ENCODE results near the gene COPS9.

COPS9 gene

DNA sequence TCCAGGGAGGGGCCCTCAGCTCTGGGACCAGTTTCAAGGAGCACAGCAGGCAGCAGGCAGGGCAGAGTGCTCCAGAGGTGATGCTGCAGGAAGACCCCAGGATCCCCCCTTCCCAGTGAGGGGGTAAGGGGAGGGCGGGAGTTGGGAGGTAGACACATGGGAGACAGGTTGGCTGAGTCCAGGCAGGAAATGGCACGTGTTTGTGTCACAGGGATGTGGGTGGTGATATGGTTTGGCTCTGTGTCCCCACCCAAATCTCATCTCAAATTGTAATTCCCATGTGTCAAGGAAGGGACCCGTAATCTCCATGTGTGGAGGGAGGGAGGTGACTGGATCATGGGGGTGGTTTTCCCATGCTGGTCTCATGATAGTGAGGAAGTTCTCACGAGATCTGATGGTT is 29.6 kb upstream of the COPS9 start:
- no peak for DNase-seq

DNA sequence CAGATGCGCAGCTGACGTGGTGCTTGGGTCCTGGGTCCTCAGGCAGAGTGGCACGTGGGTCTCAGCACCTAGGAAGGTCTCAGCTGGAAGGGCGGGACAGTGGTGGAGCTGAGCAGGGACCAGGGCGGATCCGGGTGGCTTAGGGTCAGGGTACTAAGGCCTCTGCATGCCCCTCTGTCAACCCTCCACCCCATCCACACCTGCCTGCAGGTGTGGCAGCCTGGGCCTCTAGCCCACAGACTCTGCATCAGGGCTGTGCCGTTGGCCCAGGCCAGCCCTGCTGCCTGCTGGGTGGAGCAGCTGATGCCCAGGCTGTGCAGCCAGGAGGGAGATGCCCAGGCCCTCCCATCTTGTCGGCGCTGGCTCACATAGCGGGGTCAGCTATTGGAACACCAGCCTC is 28.9 kb upstream of the COPS9 start:
- no peak for DNase-seq

DNA sequence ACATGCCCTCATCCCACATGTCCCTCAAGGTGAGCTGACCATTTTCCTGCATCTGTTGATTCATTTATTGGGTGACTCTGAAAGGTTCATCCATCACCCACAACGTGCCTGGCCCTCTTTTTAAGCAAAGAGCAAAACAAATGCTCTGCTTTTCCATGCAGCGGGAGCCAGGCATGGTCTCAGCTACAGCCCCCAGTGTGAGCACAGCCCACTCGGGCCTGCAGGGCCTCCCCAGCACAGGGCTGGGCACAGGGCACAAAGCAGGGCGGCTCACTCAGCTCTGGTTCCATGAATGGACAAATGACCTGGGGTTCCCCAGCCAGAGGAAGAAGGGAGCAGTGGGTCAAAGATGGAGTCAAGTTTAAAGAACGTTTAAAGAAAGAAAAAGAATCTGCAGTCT is 28.5 kb upstream of the COPS9 start:
- DNase-seq, result no peak

DNA sequence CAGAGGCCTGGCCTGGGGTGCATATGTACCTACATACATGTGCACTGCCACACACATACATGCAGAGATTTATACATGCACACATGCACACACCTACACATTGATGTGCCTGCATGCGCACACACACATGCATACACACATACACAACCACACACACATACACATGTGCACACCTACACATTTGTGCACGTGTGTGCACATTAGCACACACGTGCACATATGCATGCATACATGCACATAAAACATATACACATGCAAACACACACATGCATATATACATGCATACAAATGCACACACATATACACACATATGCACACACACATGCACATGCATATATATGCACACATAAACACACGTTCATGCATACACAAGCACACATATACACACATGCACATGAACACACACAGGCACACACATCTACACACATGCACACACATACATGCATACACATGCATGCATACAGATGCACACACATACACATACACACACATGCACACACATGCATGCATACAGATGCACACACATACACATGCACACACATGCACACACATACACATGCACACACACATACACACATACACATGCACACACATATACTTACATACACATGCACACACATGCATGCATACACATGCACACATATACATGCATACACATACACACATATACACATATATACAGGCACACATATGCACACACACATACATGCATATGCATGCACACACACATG is 27.9 kb upstream of the COPS9 start:
- no peak for DNase-seq

DNA sequence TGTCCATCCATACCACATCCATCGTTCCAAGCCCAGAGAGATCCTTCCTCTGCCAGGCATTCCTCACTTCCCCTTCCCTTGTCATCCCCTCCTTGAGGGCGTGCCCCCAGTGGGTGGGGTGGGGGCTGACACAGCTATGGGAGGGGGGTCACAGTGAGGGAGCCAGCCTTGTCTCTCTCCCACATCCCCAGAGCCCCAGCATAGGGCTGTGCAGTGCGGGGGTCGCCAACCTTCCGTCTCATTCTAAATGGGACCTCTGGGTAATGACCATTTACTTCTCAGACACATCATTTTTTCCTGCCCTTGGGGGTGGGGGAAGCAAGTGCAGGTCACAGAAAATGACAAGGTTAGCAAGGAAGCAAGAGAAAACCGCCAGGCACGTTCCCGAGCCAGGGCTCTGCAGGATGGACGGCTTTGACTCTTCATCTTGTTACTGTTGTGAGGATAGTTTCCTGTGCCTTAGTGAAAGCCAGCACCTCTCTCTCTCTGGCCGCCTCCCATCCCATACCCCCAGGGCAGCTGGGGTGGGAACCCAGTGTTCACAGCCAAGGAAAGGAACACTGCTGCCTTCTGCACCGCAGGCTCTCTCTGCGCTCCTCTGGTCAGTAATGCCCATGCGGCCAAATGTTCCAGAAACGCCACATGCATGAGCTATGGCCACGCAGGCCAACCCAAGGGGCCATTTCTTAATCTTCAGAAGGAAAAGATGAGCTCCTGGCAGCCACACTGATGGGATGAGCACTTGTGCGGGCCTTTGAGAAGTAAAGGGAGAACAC is 27.0 kb upstream of the COPS9 start:
- no peak for DNase-seq

DNA sequence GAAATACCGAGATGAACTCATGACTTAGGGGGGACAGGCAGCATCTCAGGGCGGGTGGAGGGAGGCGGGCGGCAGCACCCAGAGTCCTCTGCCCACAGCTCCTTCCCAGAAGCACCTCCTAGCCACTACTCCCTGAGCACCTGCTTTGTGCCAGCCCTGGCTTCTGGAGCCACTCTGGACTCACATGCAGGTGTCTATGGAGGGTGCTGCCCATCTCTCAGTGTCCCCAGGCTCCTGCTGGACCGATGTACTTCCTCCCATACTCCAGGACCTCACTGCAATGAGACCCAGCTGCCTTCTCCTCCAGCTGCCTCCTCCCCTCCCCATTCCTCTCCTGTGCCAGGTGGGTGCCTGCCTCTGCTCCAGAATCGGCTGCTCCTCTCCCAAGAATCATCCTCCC is 26.4 kb upstream of the COPS9 start:
- no peak for DNase-seq

GRCh38 chr2:240162032-240162431 is 25.9 kb upstream of the COPS9 start:
- DNase-seq, result no peak

GRCh38 chr2:240161087-240161750 is 25.1 kb upstream of the COPS9 start:
- no peak for DNase-seq

DNA sequence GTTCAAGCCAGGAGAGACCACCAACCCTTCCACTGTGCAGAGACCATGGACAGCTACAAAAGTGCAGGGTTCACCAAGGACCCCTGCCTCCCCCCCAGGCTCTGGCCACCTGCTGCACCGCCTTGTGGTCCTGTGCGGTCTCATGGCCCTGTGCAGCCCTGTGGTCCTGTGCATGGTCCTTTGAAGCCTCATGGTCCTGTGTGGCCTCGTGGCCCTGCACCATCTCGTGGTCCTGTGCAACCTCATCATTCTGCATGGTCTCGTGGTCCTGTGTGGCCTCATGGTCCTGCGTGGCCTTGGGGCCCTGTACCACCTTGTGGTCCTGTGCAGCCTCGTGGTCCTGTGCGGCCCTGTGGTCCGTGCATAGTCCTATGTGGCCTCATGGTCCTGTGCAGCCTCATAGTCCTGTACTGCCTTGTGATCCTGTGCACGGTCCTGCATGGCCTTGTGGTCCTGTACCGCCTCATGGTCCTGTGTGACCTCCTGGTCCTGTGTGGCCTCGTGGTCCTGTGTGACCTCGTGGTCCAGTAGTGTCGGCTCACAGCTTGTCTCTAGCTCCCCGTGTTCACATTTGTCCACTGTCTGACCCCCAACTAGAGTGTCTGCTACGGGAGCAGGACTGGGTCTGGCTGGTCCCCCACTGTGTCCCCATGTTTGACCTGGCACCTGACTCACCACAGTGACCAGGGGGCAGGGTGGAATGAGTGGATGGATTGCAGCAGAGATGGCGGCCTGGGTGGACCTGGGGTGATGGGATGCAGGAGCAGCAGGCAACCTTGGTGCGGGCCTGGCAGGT is 24.4 kb upstream of the COPS9 start:
- DNase-seq, result no peak

DNA sequence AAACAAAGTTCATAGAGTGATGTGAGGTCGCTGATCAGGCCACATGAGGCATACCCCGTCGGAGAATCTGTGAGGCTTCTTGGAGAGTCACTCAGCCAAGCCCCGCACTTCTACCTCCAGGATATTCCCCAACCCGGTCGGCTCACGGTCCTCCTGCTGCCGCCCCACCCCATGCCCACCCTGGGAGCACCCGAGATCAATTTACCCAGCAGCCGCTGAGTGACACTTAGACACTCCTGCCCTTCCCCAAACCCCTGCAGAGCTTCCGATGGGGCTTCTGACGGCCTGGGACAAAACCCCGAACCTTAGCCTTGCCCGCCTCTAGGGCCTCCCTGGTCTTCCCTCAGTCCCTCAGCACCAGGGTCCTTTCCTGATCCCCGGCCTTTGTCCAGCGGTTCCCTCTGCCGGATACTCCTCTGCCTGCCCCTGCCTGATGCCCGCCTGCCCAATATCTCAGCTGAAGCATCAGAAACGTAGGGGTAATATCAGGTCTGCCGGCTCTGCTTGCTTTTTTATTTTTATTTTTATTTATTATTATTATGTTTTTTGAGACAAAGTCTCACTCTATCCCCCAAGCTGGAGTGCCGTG is 23.2 kb upstream of the COPS9 start:
- DNase-seq, result no peak

GRCh38 chr2:240157147-240157470 is 21.0 kb upstream of the COPS9 start:
- no peak for DNase-seq

DNA sequence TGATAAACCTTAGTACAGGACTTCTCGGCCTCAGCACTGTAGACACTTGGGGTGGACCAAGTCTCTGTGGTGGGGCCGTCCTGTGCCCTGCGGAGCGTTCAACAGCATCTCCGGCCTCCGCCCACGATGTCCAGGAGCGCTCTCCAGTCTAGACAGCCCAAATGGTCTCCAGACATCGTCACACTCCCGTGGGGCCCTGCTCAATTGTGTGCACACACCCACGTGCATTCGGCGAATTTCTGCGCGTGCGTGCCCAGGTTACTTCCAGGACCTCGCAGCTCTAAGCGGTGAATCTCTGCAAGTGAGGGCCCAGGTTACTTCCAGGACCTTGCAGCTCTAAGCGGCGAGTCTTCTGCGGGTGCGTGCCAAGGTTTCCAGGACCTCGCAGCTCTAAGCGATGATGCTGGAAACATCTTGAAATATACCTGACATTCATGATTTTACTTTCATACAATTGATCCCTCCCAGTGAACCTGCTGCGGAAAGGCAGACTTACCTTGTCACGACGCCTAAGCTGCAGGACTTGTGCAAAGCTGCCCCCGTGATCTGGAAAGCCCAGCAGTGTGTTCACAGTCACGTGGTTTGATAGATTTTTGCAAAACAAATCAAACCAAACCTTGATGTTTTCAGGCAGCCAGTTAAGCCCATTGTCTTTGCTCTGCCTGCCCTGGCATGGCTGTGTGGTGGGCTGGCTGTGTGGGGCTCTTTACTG is 20.5 kb upstream of the COPS9 start:
- DNase-seq, result no peak

GRCh38 chr2:240155745-240156390 is 19.8 kb upstream of the COPS9 start:
- no peak for DNase-seq

- no peak for DNase-seq
These were observed 19.1 kb upstream of the COPS9 start for GRCh38 chr2:240155048-240155744.

DNA sequence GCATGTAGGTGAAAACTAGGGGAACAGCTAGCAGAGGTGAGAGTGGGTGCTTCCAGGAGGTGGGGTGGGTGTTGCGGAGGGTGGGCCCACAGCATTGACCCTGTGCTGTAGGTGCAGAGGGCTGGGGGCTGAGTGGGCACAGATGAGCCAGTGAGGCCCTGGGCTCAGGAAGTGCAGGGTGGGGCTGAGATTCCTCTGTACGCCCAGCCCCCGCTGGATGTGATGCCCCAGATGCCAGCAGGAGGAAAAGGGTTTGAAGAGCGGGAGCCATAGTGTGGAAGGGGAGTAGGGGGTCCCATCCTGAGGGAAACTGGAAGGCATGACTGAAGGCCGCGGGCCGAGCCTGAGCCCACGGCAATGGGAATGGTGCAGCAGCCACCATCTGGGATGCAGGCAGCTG is 18.5 kb upstream of the COPS9 start:
- no peak for DNase-seq

DNA sequence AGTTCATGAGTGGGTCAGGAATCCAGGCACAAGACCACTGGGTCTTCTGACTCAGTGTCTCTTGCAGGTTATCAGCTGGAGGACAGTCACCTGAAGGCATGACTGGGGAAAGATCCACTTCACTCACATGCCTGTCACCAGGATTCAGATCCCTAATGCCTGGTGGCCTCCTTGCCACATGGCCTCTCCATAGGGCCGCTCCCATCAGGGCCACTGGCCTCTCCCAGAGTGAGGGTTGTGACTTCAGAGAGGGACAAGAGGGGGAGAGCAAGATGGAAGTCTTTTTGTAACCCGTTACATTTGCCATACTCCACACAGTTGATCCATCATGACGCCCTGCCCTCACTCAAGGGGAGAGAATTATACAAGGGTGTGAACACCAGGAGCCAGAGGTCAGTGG is 17.3 kb upstream of the COPS9 start:
- no peak for DNase-seq

DNA sequence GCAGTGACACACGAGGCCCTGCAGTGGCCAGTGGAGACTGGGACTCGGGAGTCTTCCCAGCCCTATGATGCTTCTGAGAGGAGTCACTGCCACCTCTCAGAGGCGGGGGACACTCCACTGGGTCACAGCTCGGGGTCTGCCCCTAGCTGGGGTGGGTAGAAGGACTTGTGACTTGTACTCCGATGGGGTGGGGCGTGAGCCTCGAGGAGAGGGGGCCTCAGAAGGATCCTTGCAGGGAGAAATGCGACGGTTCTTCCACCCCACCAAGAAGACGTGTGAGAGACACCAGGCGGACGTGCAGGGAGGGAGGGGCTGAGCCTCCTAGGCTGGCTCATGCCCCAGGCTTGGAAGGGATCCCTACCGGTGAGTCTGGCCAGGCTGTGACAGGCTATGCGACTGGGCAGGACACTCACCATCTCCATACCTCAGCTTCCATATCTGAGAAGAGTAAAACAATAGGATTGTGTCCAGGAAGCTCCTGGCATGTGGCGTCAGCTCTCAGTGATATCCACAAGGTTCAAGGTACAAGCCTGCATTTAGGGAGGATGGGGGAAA is 15.4 kb upstream of the COPS9 start:
- no peak for DNase-seq

DNA sequence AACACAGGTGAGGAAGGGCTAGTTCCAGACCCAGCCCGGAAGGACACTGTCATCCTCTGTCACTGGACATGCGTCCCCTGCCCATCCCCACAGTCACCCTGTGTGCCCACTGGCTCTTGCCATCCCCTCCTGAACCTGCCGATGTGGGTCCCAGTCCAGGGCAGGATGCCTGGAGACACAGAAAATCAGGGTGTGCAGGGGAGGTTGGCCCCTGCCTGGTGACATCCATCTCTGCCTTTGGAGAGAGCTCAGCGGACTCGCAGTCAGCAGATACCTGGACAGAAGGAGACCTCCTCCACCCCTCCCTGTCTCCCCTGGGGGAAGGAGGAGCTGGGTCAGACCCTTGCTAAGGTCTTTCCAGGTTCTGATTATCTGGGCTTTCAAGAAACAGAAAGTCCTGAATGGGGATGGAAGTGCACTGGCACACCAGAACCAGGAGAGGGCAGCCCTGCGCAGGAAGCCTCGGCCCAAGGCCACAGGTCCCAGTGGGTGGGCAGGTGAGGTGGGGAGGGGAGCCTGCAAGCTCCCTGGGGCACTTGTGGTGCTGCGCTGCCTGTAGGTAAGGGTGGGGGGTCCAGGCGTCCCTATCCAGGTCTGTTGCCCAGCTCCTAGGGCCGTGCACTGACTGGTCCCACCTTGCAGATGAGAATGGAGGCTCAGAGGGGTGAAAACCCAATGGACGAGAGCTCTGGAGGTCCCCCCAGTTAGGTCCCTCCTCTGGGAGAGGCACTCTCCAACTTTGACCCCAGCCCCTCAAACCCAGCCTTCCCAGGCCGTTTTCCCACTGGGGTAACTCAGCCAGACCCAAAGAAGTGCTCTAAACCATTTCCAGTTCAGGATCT is 14.1 kb upstream of the COPS9 start:
- no peak for DNase-seq

DNA sequence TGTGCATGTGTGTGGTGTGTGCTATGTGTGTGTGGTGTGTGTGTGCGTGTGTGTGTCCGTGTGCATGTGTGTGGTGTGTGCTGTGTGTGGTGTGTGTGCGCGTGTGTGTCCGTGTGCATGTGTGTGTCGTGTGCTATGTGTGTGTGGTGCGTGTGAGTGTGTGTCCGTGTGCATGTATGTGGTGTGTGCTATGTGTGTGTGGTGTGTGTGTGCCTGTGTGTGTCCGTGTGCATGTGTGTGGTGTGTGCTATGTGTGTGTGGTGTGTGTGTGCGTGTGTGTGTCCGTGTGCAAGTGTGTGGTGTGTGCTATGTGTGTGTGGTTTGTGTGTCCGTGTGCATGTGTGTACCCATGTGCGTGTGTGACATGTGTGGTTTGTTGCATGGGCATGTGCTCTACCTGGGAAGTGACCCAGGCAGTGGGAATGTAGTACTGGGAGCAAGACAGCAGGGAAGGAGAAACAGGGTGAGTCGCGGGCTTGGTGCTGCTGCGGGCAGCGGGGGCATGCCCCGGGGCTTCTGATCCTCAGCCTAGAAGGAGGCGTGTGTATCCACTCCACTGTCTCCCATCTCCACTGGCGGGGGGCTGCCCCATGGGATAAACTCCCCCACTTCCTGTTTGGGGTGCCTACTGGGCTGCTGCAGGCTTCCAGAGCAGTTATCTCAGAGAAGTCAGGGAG is 11.9 kb upstream of the COPS9 start:
- no peak for DNase-seq
